ENCODE data around the gene ENC1.

- TF ChIP-seq USF2 (IDR thresholded peaks at IDR 0.05; ENCODE audit: borderline replicate concordance, low read depth, low read length) (no peak), IRF3 (IDR thresholded peaks at IDR 0.05; ENCODE audit: low read depth, low read length) (no peak)
Measured at GRCh38 chr5:74686962-74687751, 46.6 kb upstream of the ENC1 start.
